Neural crest cell (in vitro differentiated cells): ENCODE data around the gene FKBP6. TPM values are rescaled to one million over a fixed set of nuclear protein-coding genes. Genes with fewer than 3 reads are reported as not detected.
"Not testable (repeated sequence)": the region's sequence is repeated elsewhere in the genome, so short reads cannot be mapped to it uniquely, and the experiment has no call there.

Source experiments
- DNase-seq: peaks from one replicate; pipeline ENCODE4 v3.0.0; 2021; ENCODE audit warnings: low read depth, mixed read lengths, low spot score
- H3K27ac Mint-ChIP-seq: one replicate; pipeline ENCODE4 v1.8.0; 2021; ENCODE audit warnings: mild to moderate bottlenecking, mixed read lengths; ENCODE audit not compliant: unreplicated experiment
- H3K27me3 Mint-ChIP-seq: 2 replicates; pipeline ENCODE4 v1.8.0; 2021; ENCODE audit warnings: low read depth, mild to moderate bottlenecking, mixed read lengths
- H3K36me3 Mint-ChIP-seq: 2 replicates; pipeline ENCODE4 v1.8.0; 2021; ENCODE audit warnings: low read depth, mild to moderate bottlenecking, mixed read lengths
- H3K4me1 Mint-ChIP-seq: 2 replicates; pipeline ENCODE4 v1.8.0; 2021; ENCODE audit warnings: mixed read lengths
- H3K4me3 Mint-ChIP-seq: one replicate; pipeline ENCODE4 v1.8.0; 2021; ENCODE audit warnings: mild to moderate bottlenecking, mixed read lengths
- H3K9me3 Mint-ChIP-seq: 2 replicates; pipeline ENCODE4 v1.8.0; 2021; ENCODE audit warnings: mixed read lengths
- total RNA-seq: library from RNA; stranded (reverse); gene quantifications from 2 replicates; pipeline ENCODE4 v1.2.1, GENCODE V29; 2021
- TF ChIP-seq, protein P1 (sequence below): fragments of 200-600 bp; sonication (generic); conservative IDR thresholded peaks from 2 replicates; pipeline ENCODE4 v1.5.0; 2021; ENCODE audit warnings: antibody characterized with exemption, mild to moderate bottlenecking

Gene FKBP6
- total RNA-seq, 1 donor from 2014 or later, result not detected

GRCh38 chr7:73314271-73314670, 13.7 kb upstream of the FKBP6 start:
- Mint-ChIP-seq H3K36me3 (no peaks in the 10 kb centered on the region), H3K27me3 (no peaks in the 10 kb centered on the region), H3K4me3 (no peak overlapping the region), H3K9me3 (no peaks in the 10 kb centered on the region), H3K4me1 (peaks cover 2% of the 10 kb centered on the region), H3K27ac (no peak overlapping the region)
- TF ChIP-seq, protein P1, sequence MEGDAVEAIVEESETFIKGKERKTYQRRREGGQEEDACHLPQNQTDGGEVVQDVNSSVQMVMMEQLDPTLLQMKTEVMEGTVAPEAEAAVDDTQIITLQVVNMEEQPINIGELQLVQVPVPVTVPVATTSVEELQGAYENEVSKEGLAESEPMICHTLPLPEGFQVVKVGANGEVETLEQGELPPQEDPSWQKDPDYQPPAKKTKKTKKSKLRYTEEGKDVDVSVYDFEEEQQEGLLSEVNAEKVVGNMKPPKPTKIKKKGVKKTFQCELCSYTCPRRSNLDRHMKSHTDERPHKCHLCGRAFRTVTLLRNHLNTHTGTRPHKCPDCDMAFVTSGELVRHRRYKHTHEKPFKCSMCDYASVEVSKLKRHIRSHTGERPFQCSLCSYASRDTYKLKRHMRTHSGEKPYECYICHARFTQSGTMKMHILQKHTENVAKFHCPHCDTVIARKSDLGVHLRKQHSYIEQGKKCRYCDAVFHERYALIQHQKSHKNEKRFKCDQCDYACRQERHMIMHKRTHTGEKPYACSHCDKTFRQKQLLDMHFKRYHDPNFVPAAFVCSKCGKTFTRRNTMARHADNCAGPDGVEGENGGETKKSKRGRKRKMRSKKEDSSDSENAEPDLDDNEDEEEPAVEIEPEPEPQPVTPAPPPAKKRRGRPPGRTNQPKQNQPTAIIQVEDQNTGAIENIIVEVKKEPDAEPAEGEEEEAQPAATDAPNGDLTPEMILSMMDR, result no peak
- DNase-seq, result no peak

DNA sequence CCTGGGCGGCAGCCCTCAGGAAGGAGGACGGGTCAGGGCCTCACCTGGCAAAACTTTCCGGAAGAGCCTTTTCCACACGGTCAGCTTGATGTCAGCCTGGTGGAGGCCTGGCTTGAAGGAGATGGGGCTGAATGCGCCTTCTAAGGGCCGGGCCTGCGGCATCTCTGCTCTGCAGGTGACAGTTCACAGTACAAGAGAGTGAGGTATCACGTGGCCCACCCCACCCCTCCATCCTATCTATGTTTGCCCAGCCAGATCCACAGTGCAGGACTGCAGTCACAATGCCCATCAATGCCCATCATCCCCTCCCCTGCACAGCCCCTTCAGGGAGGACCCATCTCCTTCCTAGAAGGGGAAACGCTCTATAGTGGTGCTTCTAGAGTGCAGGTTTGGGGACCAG, 11.4 kb upstream of the FKBP6 start:
- no peaks in the 10 kb centered on the region for H3K4me1 Mint-ChIP-seq
- H3K9me3 Mint-ChIP-seq, result no peaks in the 10 kb centered on the region
- no peak overlapping the region for H3K4me3 Mint-ChIP-seq
- TF ChIP-seq, protein P1, result no peak
- no peak overlapping the region for H3K27ac Mint-ChIP-seq
- DNase-seq, result no peak
- H3K36me3 Mint-ChIP-seq, result no peaks in the 10 kb centered on the region
- no peaks in the 10 kb centered on the region for H3K27me3 Mint-ChIP-seq

GRCh38 chr7:73318656-73319204, 9.2 kb upstream of the FKBP6 start:
- DNase-seq, H3K27me3 Mint-ChIP-seq, H3K9me3 Mint-ChIP-seq, H3K4me3 Mint-ChIP-seq, H3K36me3 Mint-ChIP-seq, H3K27ac Mint-ChIP-seq, H3K4me1 Mint-ChIP-seq: not testable (repeated sequence)

DNA sequence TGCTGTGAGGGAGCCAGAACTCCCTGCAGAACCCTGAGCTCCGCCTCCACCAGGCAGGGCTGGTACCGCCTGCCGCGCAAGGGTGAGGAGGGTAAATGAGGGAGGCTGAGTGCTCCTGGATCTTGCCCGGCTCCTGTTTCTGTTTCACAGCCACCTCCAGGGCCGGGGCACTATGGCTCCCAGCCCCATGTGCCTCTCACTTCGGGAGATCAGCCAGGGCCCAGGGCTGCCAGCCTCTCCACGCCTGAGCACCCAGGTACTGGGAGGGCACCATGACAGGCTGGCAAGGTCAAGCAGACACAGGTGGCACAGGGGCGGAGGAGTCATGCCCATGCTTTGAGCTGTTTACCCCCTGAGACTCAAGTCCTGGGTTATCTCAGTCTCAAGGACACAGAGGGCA, 8.4 kb upstream of the FKBP6 start:
- H3K4me3 Mint-ChIP-seq, H3K27me3 Mint-ChIP-seq, DNase-seq, H3K9me3 Mint-ChIP-seq, H3K36me3 Mint-ChIP-seq, H3K27ac Mint-ChIP-seq, H3K4me1 Mint-ChIP-seq: not testable (repeated sequence)

DNA sequence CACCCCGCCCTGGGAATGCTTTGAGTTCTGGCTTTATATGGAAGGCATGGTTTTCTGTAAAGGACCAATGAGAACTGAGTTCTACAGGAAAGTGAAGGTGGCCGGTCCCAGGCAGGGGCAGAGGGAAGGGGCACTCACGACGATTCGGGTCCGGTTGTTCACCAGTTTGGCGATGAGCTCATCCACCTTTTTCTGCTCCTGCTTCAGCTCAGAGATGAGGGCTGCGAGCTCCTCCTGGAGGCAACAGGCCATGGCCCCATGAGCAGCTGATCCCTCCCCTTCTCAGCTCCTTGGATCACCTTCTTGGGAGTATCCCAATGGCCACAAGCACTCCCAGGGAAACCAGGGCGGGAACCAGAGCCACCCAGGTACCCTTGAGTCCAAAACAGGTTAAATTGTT, 8.0 kb upstream of the FKBP6 start:
- H3K27me3 Mint-ChIP-seq, DNase-seq, H3K36me3 Mint-ChIP-seq, H3K4me1 Mint-ChIP-seq, H3K4me3 Mint-ChIP-seq, H3K27ac Mint-ChIP-seq, H3K9me3 Mint-ChIP-seq: not testable (repeated sequence)

GRCh38 chr7:73323434-73324080, 4.4 kb upstream of the FKBP6 start:
- not testable (repeated sequence) for H3K4me3 Mint-ChIP-seq, H3K27ac Mint-ChIP-seq, H3K36me3 Mint-ChIP-seq

GRCh38 chr7:73324081-73324845, 3.7 kb upstream of the FKBP6 start:
- DNase-seq, result peak; percentile 39
- not testable (repeated sequence) for H3K4me1 Mint-ChIP-seq, H3K27me3 Mint-ChIP-seq, H3K36me3 Mint-ChIP-seq, H3K27ac Mint-ChIP-seq, H3K4me3 Mint-ChIP-seq, H3K9me3 Mint-ChIP-seq
- TF ChIP-seq, protein P1, result peak; percentile 64

More at GRCh38 chr7:73323434-73324080, 4.4 kb upstream of the FKBP6 start:
- not testable (repeated sequence) for DNase-seq, H3K27me3 Mint-ChIP-seq, H3K9me3 Mint-ChIP-seq, H3K4me1 Mint-ChIP-seq

DNA sequence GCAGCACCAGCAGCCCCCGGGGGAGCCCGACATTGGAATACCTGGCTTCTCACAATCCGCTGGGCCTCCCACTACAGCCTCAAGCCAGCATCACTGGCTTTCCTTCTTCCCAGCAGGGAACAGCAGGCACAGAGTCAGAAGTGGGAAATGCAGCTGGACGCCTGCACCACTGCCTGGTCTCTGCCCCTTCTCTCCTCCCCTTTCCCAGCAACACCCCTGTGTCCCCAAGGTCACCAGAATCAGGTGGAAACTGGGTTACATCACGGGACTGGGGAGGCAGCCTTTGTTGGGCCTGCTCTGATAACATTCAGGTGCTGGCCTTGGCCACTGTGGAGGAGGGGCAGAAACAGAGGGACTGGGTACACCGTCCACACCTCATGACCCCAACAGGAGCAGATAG, 2.5 kb upstream of the FKBP6 start:
- not testable (repeated sequence) for H3K4me3 Mint-ChIP-seq, H3K27me3 Mint-ChIP-seq, DNase-seq, H3K36me3 Mint-ChIP-seq, H3K9me3 Mint-ChIP-seq, H3K27ac Mint-ChIP-seq
- peaks cover 13% of the 10 kb centered on the region for H3K4me1 Mint-ChIP-seq

GRCh38 chr7:73327449-73327848, 512 bp upstream of the FKBP6 start:
- H3K4me1 Mint-ChIP-seq, result peaks cover 15% of the 10 kb centered on the region
- not testable (repeated sequence) for H3K4me3 Mint-ChIP-seq, H3K36me3 Mint-ChIP-seq, H3K27me3 Mint-ChIP-seq, H3K9me3 Mint-ChIP-seq, DNase-seq, H3K27ac Mint-ChIP-seq
